Parathyroid adenoma (tissue), 2 donors: ENCODE measurements around the gene HLA-DPB1.

Experiments
- H2AFZ ChIP-seq: fragments of 300-600 bp; sonication (generic); one replicate; pipeline ENCODE4 v1.7.0; 2017; ENCODE audit warnings: antibody characterized with exemption, mild to moderate bottlenecking
- H3K27ac ChIP-seq: fragments of 300-600 bp; sonication (generic); one replicate; pipeline ENCODE4 v1.7.0; 2017
- H3K27me3 ChIP-seq: fragments of 300-600 bp; sonication (generic); one replicate; pipeline ENCODE4 v1.7.0; 2017; ENCODE audit warnings: low read length; ENCODE audit not compliant: control insufficient read depth, insufficient read depth
- H3K36me3 ChIP-seq: fragments of 300-600 bp; sonication (generic); one replicate; pipeline ENCODE4 v1.7.0; 2017; ENCODE audit warnings: low read length; ENCODE audit not compliant: control insufficient read depth, insufficient read depth
- H3K4me1 ChIP-seq: fragments of 300-600 bp; sonication (generic); one replicate; pipeline ENCODE4 v1.7.0; 2017; ENCODE audit warnings: control low read depth
- H3K4me2 ChIP-seq: fragments of 300-600 bp; sonication (generic); one replicate; pipeline ENCODE4 v1.7.0; 2017; ENCODE audit warnings: low read length
- H3K4me3 ChIP-seq: fragments of 300-600 bp; sonication (generic); one replicate; pipeline ENCODE4 v1.7.0; 2017; ENCODE audit warnings: low read depth, low read length
- H3K79me2 ChIP-seq: fragments of 300-600 bp; sonication (generic); one replicate; pipeline ENCODE4 v1.7.0; 2017; ENCODE audit warnings: control low read depth
- H3K9ac ChIP-seq: fragments of 300-600 bp; sonication (generic); one replicate; pipeline ENCODE4 v1.7.0; 2017; ENCODE audit warnings: mild to moderate bottlenecking
- H3K9me3 ChIP-seq: fragments of 300-600 bp; sonication (generic); one replicate; pipeline ENCODE4 v1.7.0; 2017; ENCODE audit warnings: low read length; ENCODE audit not compliant: control insufficient read depth
- TF ChIP-seq, protein P1 (sequence below): fragments of 300-600 bp; sonication (generic); IDR thresholded peaks from one replicate; pipeline ENCODE4 v1.7.0; 2017; ENCODE audit warnings: antibody characterized with exemption, mild to moderate bottlenecking
- donor health status: primary hyperparathyroidism.

The HLA-DPB1 gene

DNA sequence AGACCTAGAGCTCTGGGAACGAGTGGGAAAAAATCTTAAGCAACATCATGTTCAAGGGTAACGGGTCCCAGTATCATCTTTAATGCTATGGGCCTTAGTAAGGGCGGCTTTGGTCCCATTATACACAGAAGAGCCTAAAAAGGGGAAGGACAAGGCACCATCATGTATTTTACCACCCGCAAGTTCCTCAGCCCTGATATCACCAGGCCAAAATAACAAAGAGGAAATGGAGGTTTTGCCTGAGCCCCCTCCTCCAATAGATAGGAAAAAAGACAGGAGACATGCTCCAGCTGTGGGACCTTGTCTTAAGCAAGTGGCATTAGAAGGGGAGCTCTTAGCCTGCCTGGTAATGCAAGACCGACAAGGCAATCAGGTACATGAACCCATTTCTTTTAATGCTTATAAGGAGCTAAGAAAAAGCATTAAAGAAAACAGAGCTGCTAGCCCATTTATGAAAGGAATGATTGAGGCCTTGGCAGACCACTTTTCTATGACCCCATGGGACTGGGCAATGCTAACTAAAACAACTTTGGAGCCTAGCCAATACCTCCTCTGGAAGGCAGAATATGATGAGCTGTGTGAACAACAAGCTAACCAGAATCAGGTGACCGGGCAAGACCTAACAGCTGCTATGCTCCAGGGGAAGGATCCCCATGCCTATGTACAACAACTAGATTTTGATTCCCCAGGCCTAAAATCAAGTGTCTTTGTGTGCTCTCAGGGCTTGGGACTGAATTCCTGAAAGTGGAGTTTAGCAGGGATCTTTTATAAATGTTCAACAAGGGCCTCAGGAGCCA lies 25.6 kb upstream of the HLA-DPB1 start:
- no peak overlapping the region for H3K27ac ChIP-seq
- H3K9me3 ChIP-seq, result no peaks in the 10 kb centered on the region
- H3K4me2 ChIP-seq, result no peak overlapping the region
- no peaks in the 10 kb centered on the region for H3K36me3 ChIP-seq
- no peak overlapping the region for H3K9ac ChIP-seq
- no peaks in the 10 kb centered on the region for H3K4me1 ChIP-seq
- no peak overlapping the region for H3K4me3 ChIP-seq
- TF ChIP-seq, protein P1, sequence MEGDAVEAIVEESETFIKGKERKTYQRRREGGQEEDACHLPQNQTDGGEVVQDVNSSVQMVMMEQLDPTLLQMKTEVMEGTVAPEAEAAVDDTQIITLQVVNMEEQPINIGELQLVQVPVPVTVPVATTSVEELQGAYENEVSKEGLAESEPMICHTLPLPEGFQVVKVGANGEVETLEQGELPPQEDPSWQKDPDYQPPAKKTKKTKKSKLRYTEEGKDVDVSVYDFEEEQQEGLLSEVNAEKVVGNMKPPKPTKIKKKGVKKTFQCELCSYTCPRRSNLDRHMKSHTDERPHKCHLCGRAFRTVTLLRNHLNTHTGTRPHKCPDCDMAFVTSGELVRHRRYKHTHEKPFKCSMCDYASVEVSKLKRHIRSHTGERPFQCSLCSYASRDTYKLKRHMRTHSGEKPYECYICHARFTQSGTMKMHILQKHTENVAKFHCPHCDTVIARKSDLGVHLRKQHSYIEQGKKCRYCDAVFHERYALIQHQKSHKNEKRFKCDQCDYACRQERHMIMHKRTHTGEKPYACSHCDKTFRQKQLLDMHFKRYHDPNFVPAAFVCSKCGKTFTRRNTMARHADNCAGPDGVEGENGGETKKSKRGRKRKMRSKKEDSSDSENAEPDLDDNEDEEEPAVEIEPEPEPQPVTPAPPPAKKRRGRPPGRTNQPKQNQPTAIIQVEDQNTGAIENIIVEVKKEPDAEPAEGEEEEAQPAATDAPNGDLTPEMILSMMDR, result no peak
- H2AFZ ChIP-seq, result no peak overlapping the region
- H3K79me2 ChIP-seq, result no peaks in the 10 kb centered on the region
- no peaks in the 10 kb centered on the region for H3K27me3 ChIP-seq

DNA sequence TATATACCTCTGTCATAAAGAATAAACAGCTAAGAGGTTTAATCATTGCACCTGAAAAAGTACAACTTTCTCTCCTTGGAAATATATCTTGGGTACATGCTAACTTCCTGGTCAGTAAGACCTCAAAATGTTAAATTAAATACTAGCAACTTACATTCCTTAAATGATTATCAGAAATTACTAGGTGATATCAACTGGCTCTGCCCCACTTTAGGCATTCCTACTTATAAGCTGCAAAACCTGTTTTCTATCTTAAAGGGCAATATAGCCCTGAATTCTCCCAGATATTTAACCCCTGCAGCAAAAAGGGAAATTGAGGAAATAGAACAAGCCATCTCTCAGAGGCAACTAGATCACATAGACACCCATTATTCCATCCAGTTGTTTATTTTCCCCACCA lies 23.2 kb upstream of the HLA-DPB1 start:
- Histone ChIP-seq H3K9me3 (no peaks in the 10 kb centered on the region), H3K27me3 (no peaks in the 10 kb centered on the region), H3K27ac (no peak overlapping the region), H3K79me2 (no peaks in the 10 kb centered on the region), H3K9ac (no peak overlapping the region), H3K4me1 (no peaks in the 10 kb centered on the region), H3K36me3 (no peaks in the 10 kb centered on the region), H3K4me3 (no peak overlapping the region), H2AFZ (no peak overlapping the region), H3K4me2 (no peak overlapping the region)
- TF ChIP-seq, protein P1, result no peak

DNA sequence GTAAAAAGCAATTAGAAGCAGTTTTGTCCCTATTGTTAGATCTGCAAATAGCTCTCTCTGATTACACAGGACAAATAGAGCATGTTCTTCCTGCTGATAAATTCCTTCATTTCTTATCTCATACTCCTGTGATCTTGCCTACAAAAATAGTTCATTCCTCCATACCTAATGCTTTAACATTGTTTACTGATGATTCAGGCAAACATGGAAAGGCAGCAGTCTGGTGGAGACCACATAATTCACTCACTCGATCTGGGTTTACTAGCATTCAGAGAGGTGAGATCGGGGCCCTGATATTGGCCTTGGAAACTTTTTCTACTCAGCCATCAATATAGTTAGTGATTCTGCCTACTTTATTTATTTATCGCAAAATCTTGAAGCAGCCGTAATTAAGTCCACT lies 22.6 kb upstream of the HLA-DPB1 start:
- Histone ChIP-seq H3K4me1 (no peaks in the 10 kb centered on the region), H3K9ac (no peak overlapping the region), H3K36me3 (no peaks in the 10 kb centered on the region), H3K79me2 (no peaks in the 10 kb centered on the region), H3K4me3 (no peak overlapping the region), H3K4me2 (no peak overlapping the region), H3K9me3 (no peaks in the 10 kb centered on the region), H2AFZ (no peak overlapping the region), H3K27ac (no peak overlapping the region), H3K27me3 (no peaks in the 10 kb centered on the region)
- TF ChIP-seq, protein P1, result no peak

DNA sequence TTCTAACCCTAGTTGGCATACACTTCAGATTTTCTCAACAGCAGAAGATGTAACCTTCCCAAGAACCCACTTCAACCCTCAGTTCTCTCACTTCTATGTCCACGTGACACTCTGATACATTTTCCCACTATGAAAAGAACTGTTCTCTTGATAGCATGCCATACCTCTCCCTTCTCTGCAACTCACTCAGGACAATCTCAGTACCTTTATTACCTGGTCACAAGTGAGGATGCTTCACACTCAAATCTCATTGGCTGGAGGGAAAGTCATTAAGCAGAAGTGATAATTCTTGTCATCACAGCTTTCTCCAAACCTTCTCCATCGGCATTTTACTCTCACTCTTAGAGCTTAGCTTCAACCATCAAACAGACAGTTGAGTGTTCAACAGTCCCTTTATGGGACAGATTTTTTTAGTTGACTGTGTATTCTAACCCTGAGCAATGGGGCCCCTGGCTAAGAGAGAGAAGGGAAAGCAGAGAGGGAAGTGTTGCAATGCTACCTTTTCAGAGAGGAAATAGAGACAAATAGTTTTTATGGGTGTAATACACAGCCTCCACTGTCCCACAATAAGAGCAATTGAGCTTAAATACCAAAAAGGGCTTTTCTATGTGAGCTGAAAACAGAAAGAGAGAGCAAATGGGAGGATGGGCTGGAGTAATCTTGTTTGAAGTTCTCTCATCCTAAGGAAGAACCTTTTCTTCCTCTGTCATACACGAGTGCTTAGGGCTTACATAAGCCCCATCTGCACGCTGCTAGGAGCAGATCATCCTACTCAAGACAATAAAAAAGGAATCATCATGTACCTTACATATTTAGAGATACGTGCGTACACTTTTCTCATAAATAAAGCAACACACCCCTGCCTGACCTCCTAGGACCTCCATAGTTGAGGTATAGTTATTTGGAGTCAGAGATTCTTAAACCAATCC lies 18.3 kb upstream of the HLA-DPB1 start:
- TF ChIP-seq, protein P1, result no peak
- no peak overlapping the region for H3K4me3 ChIP-seq

More for the DNA sequence above, 18.3 kb upstream of the HLA-DPB1 start:
- Histone ChIP-seq H3K9me3 (no peaks in the 10 kb centered on the region), H2AFZ (no peak overlapping the region), H3K79me2 (no peaks in the 10 kb centered on the region), H3K27me3 (no peaks in the 10 kb centered on the region), H3K4me1 (no peaks in the 10 kb centered on the region), H3K4me2 (no peak overlapping the region), H3K36me3 (no peaks in the 10 kb centered on the region), H3K9ac (no peak overlapping the region), H3K27ac (no peak overlapping the region)
